Liver (tissue), 9 donors: ENCODE measurements around the gene LMTK2. TPM values are rescaled to one million over a fixed set of nuclear protein-coding genes. Genes with fewer than 3 reads are reported as not detected.
A peak's percentile ranks its signal among the peaks of the same experiment; 100 is the strongest.

Experiments
- DNase-seq: peaks from one replicate; pipeline ENCODE4 v3.0.0-alpha.2; 2017; ENCODE audit warnings: low spot score
- H3K27ac ChIP-seq, 2 donors: one replicate each; pipeline ENCODE4 v1.7.0; 2013; ENCODE audit warnings: inconsistent platforms in 2 of 2, low read length in 2 of 2, control low read depth in 1 of 2, low read depth in 1 of 2, mild to moderate bottlenecking in 1 of 2
- H3K27me3 ChIP-seq, 4 donors: one replicate each; pipeline versions ENCODE4 v1.6.1 to v1.7.0; 2013; ENCODE audit warnings: low read length in 3 of 4, inconsistent platforms in 1 of 4, mild to moderate bottlenecking in 1 of 4, moderate library complexity in 1 of 4; ENCODE audit not compliant: control insufficient read depth in 4 of 4, insufficient read depth in 4 of 4
- H3K36me3 ChIP-seq, 4 donors: one replicate each; pipeline versions ENCODE4 v1.6.1 to v1.7.0; 2013; ENCODE audit warnings: low read length in 3 of 4, mild to moderate bottlenecking in 3 of 4, low read depth in 1 of 4, moderate library complexity in 1 of 4; ENCODE audit not compliant: control insufficient read depth in 4 of 4, insufficient read depth in 3 of 4
- H3K4me1 ChIP-seq, 4 donors: one replicate each; pipeline versions ENCODE4 v1.6.1 to v1.7.0; 2013; ENCODE audit warnings: low read length in 3 of 4, mild to moderate bottlenecking in 3 of 4, moderate library complexity in 1 of 4; ENCODE audit not compliant: control insufficient read depth in 4 of 4, insufficient read depth in 4 of 4
- H3K4me3 ChIP-seq, 3 donors: one replicate each; pipeline versions ENCODE4 v1.6.1 to v1.7.0; 2013; ENCODE audit warnings: low read length in 3 of 3, control low read depth in 1 of 3, low read depth in 1 of 3, mild to moderate bottlenecking in 1 of 3
- H3K9ac ChIP-seq, 2 donors: one replicate each; pipeline ENCODE4 v1.7.0; 2013; ENCODE audit warnings: low read length in 2 of 2, mild to moderate bottlenecking in 2 of 2, moderate library complexity in 2 of 2, control low read depth in 1 of 2, low read depth in 1 of 2
- H3K9me3 ChIP-seq, 4 donors: one replicate each; pipeline versions ENCODE4 v1.6.1 to v1.7.0; 2013; ENCODE audit warnings: low read length in 3 of 4; ENCODE audit not compliant: control insufficient read depth in 4 of 4
- EGR1 ChIP-seq, 2 donors: IDR thresholded peaks; 2 replicates each; pipeline ENCODE4 v1.6.1; 2016 to 2018; ENCODE audit warnings: antibody characterized with exemption in 2 of 2, low read depth in 2 of 2
- FOXA1 ChIP-seq: IDR thresholded peaks from 2 replicates; pipeline ENCODE4 v1.6.1; 2016; ENCODE audit warnings: antibody characterized with exemption
- FOXA2 ChIP-seq: IDR thresholded peaks from 2 replicates; pipeline ENCODE4 v1.6.1; 2016; ENCODE audit warnings: antibody characterized with exemption
- GABPA ChIP-seq, 2 donors: IDR thresholded peaks in 1 of 2; conservative IDR thresholded peaks in 1 of 2; 2 replicates each; pipeline ENCODE4 v1.6.1; 2016; ENCODE audit warnings: antibody characterized with exemption in 2 of 2, mild to moderate bottlenecking in 1 of 2, moderate library complexity in 1 of 2
- JUND ChIP-seq, 2 donors: IDR thresholded peaks; 2 replicates each; pipeline ENCODE4 v1.6.1; 2016; ENCODE audit warnings: antibody characterized with exemption in 2 of 2
- NR2F2 ChIP-seq: IDR thresholded peaks from 2 replicates; pipeline ENCODE4 v1.6.1; 2016; ENCODE audit warnings: antibody characterized with exemption
- RAD21 ChIP-seq, 2 donors: IDR thresholded peaks; 2 replicates each; pipeline ENCODE4 v1.6.1; 2016; ENCODE audit warnings: antibody characterized with exemption in 2 of 2, mild to moderate bottlenecking in 2 of 2
- RXRA ChIP-seq, 2 donors: IDR thresholded peaks; 2 replicates each; pipeline ENCODE4 v1.6.1; 2017 to 2018; ENCODE audit warnings: antibody characterized with exemption in 2 of 2, mild to moderate bottlenecking in 1 of 2
- SP1 ChIP-seq: IDR thresholded peaks from 2 replicates; pipeline ENCODE4 v1.6.1; 2018; ENCODE audit warnings: antibody characterized with exemption, mild to moderate bottlenecking
- TAF1 ChIP-seq: conservative IDR thresholded peaks from 2 replicates; pipeline ENCODE4 v1.6.1; 2016; ENCODE audit warnings: antibody characterized with exemption, mild to moderate bottlenecking
- WGBS: extraction: QIAGEN DNeasy Blood & Tissue Kit; methylation state at CpG from one replicate; pipeline ENCODE4 v1.1.7; 2013; 5-methylcytosine and 5-hydroxymethylcytosine counted together
- polyA plus RNA-seq, 2 donors: library from polyadenylated mRNA; stranded (reverse) in 1 of 2; unstranded in 1 of 2; fragments of 200-250 nt in 1 of 2; fragments of >200 nt in 1 of 2; fragmentation: Nextera tagmentation in 1 of 2; extraction: Ambion mirVana in 1 of 2; gene quantifications; one replicate each; pipeline versions ENCODE4 v1.2.1 to v1.2.3, GENCODE V29; 2013 to 2015
- total RNA-seq, 2 donors: library from RNA; depleted of rRNA; stranded (reverse); fragments of >200 nt; gene quantifications; one replicate each; pipeline ENCODE4 v1.2.3, GENCODE V29; 2014
- TF ChIP-seq, protein P1 (sequence below): IDR thresholded peaks from 2 replicates; pipeline ENCODE4 v1.6.1; 2016; ENCODE audit warnings: antibody characterized with exemption
- TF ChIP-seq, protein P2 (sequence below): IDR thresholded peaks from 2 replicates; pipeline ENCODE4 v1.6.1; 2016; ENCODE audit warnings: antibody characterized with exemption, mild to moderate bottlenecking
- TF ChIP-seq, protein P3 (sequence below): IDR thresholded peaks from 2 replicates; pipeline ENCODE4 v1.6.1; 2016; ENCODE audit warnings: antibody characterized with exemption
- TF ChIP-seq, protein P4 (sequence below): IDR thresholded peaks from 2 replicates; pipeline ENCODE4 v1.6.1; 2016; ENCODE audit warnings: antibody characterized with exemption
- TF ChIP-seq, protein P5 (sequence below): fragments of 150-350 bp; IDR thresholded peaks from 2 replicates; pipeline ENCODE4 v1.5.1; 2017; ENCODE audit warnings: improper control_type of control experiment, low read depth, low read length; ENCODE audit not compliant: missing input control
- donor health status: healthy.
- donor health status: healthy.
- donor health status: healthy.
- donor health status: healthy.
- donor health status: healthy.

Gene LMTK2
- total and polyA plus RNA-seq, 4 donors, result 3.1 to 14.3 (median 9.0) TPM

DNA sequence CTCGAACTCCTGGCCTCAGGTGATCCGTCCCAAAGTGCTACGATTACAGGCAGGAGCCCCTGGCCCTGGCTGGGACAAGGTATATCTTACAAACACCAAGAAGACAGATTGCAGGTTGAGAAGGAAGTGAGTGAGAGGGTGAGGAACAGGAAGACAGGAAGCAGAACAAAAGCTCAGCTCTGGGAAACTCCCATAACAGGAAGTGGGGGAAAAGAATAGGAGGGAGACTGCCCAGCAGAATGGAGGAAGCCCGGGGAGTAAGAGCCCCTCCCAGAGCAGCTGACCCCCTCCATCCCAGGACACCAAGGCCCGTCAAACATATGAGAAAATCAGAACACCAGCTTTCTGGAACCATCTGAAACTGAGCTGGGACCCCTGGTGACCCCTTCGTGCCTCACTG, 142.4 kb downstream of the LMTK2 start:
- 86% methylated on average over 6 of the region's 6 CpGs for WGBS
- Histone ChIP-seq H3K27ac (peak overlapping the region in 1 of 2 donors; percentile 24), H3K27me3 (no peaks in the 10 kb centered on the region), H3K9ac (no peak overlapping the region), H3K4me3 (no peak overlapping the region), H3K4me1 (peaks cover 10 to 23% (median 16%) of the 10 kb centered on the region in 4 donors), H3K36me3 (no peaks in the 10 kb centered on the region), H3K9me3 (no peaks in the 10 kb centered on the region)
- no peak for DNase-seq
- no peak for TF ChIP-seq SP1
- TF ChIP-seq FOXA2, result no peak
- TF ChIP-seq RAD21 (IDR thresholded peaks at IDR 0.05), result no peak
- TF ChIP-seq NR2F2, result no peak
- no peak for TF ChIP-seq FOXA1
- TF ChIP-seq RXRA (IDR thresholded peaks at IDR 0.05), result no peak
- TF ChIP-seq JUND (IDR thresholded peaks at IDR 0.05), result no peak
- no peak for TF ChIP-seq TAF1
- TF ChIP-seq, protein P1, sequence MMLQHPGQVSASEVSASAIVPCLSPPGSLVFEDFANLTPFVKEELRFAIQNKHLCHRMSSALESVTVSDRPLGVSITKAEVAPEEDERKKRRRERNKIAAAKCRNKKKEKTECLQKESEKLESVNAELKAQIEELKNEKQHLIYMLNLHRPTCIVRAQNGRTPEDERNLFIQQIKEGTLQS, result no peak
- peak; percentile 19 to 55 for TF ChIP-seq GABPA (IDR thresholded peaks at IDR 0.05 in 1 of 2, conservative IDR thresholded peaks at IDR 0.05 in 1 of 2)
- TF ChIP-seq EGR1 (IDR thresholded peaks at IDR 0.05; ENCODE audit: low read depth in 2 of 2), result peak in 1 of 2 donors; percentile 17
- TF ChIP-seq, protein P2, sequence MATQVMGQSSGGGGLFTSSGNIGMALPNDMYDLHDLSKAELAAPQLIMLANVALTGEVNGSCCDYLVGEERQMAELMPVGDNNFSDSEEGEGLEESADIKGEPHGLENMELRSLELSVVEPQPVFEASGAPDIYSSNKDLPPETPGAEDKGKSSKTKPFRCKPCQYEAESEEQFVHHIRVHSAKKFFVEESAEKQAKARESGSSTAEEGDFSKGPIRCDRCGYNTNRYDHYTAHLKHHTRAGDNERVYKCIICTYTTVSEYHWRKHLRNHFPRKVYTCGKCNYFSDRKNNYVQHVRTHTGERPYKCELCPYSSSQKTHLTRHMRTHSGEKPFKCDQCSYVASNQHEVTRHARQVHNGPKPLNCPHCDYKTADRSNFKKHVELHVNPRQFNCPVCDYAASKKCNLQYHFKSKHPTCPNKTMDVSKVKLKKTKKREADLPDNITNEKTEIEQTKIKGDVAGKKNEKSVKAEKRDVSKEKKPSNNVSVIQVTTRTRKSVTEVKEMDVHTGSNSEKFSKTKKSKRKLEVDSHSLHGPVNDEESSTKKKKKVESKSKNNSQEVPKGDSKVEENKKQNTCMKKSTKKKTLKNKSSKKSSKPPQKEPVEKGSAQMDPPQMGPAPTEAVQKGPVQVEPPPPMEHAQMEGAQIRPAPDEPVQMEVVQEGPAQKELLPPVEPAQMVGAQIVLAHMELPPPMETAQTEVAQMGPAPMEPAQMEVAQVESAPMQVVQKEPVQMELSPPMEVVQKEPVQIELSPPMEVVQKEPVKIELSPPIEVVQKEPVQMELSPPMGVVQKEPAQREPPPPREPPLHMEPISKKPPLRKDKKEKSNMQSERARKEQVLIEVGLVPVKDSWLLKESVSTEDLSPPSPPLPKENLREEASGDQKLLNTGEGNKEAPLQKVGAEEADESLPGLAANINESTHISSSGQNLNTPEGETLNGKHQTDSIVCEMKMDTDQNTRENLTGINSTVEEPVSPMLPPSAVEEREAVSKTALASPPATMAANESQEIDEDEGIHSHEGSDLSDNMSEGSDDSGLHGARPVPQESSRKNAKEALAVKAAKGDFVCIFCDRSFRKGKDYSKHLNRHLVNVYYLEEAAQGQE, result no peak

DNA sequence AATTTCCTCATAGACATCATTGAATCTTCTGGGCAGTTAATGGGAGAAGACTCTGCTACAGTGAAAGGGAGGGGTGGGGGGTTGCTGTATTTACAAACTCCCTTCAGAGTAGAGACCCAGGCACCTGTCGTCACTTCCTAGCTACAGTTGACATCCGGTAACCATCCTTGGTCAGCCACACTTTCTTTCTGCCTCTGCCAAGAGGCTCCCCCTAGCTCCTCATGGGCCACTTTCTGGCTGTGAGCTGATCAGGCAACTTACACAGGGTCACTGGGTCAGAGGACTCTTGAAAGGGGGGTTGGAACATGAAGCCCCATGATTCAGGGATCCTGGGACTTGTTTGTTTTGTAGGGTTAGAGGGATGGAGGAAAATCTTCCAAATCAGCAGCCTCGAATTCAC, 144.1 kb downstream of the LMTK2 start:
- no peak for DNase-seq

More for the DNA sequence above, 144.1 kb downstream of the LMTK2 start:
- no peaks in the 10 kb centered on the region for H3K27me3 ChIP-seq
- H3K4me1 ChIP-seq, result peaks cover 10 to 23% (median 16%) of the 10 kb centered on the region in 4 donors
- H3K9me3 ChIP-seq, result no peaks in the 10 kb centered on the region
- TF ChIP-seq, protein P3, sequence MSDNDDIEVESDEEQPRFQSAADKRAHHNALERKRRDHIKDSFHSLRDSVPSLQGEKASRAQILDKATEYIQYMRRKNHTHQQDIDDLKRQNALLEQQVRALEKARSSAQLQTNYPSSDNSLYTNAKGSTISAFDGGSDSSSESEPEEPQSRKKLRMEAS, result no peak
- TF ChIP-seq GABPA (IDR thresholded peaks at IDR 0.05 in 1 of 2, conservative IDR thresholded peaks at IDR 0.05 in 1 of 2) (peak in 1 of 2 donors; percentile 2), FOXA1 (no peak)
- TF ChIP-seq, protein P4, sequence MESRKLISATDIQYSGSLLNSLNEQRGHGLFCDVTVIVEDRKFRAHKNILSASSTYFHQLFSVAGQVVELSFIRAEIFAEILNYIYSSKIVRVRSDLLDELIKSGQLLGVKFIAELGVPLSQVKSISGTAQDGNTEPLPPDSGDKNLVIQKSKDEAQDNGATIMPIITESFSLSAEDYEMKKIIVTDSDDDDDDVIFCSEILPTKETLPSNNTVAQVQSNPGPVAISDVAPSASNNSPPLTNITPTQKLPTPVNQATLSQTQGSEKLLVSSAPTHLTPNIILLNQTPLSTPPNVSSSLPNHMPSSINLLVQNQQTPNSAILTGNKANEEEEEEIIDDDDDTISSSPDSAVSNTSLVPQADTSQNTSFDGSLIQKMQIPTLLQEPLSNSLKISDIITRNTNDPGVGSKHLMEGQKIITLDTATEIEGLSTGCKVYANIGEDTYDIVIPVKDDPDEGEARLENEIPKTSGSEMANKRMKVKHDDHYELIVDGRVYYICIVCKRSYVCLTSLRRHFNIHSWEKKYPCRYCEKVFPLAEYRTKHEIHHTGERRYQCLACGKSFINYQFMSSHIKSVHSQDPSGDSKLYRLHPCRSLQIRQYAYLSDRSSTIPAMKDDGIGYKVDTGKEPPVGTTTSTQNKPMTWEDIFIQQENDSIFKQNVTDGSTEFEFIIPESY, result no peak
- TF ChIP-seq, protein P5, sequence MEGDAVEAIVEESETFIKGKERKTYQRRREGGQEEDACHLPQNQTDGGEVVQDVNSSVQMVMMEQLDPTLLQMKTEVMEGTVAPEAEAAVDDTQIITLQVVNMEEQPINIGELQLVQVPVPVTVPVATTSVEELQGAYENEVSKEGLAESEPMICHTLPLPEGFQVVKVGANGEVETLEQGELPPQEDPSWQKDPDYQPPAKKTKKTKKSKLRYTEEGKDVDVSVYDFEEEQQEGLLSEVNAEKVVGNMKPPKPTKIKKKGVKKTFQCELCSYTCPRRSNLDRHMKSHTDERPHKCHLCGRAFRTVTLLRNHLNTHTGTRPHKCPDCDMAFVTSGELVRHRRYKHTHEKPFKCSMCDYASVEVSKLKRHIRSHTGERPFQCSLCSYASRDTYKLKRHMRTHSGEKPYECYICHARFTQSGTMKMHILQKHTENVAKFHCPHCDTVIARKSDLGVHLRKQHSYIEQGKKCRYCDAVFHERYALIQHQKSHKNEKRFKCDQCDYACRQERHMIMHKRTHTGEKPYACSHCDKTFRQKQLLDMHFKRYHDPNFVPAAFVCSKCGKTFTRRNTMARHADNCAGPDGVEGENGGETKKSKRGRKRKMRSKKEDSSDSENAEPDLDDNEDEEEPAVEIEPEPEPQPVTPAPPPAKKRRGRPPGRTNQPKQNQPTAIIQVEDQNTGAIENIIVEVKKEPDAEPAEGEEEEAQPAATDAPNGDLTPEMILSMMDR, result no peak
- no peak overlapping the region for H3K4me3 ChIP-seq
- peak overlapping the region in 1 of 2 donors; percentile 36 for H3K27ac ChIP-seq
- 66% methylated on average over 3 of the region's 3 CpGs for WGBS
- H3K9ac ChIP-seq, result peak overlapping the region in 1 of 2 donors; percentile 10
- H3K36me3 ChIP-seq, result no peaks in the 10 kb centered on the region
